GM12873 (cell line): Measurements from ENCODE around the gene VCAN.

Experiments used
- TF ChIP-seq, protein P1 (sequence below): IDR thresholded peaks from 2 replicates; pipeline ENCODE4 v1.5.1; 2012; ENCODE audit warnings: low read depth, mild to moderate bottlenecking, moderate library complexity, low read length, control low read depth; ENCODE audit not compliant: insufficient read depth; ENCODE audit errors: missing control alignments

The VCAN gene

DNA sequence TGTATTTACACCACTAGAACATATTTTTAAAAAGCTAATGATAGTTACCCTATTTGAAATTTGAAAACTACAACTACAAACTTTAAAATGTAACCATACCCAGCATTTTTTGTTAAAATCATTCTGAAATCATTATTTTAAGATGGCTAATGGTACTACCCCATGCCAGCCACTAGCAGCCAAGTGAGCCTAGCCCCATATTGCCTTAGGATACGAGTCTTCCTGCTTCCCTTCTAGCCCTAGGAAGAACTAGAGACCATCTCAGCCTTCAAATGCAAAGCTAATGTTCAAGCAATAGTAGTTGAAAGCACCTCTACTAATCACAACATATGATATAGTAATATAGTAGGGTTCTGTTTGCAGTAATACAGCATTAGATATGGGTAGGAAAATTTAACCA is 24.0 kb upstream of the VCAN start:
- TF ChIP-seq, protein P1, sequence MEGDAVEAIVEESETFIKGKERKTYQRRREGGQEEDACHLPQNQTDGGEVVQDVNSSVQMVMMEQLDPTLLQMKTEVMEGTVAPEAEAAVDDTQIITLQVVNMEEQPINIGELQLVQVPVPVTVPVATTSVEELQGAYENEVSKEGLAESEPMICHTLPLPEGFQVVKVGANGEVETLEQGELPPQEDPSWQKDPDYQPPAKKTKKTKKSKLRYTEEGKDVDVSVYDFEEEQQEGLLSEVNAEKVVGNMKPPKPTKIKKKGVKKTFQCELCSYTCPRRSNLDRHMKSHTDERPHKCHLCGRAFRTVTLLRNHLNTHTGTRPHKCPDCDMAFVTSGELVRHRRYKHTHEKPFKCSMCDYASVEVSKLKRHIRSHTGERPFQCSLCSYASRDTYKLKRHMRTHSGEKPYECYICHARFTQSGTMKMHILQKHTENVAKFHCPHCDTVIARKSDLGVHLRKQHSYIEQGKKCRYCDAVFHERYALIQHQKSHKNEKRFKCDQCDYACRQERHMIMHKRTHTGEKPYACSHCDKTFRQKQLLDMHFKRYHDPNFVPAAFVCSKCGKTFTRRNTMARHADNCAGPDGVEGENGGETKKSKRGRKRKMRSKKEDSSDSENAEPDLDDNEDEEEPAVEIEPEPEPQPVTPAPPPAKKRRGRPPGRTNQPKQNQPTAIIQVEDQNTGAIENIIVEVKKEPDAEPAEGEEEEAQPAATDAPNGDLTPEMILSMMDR: no peak

GRCh38 chr5:83450183-83450966 is 21.2 kb upstream of the VCAN start:
- TF ChIP-seq, protein P1: no peak

- TF ChIP-seq, protein P1: no peak
These were observed 20.6 kb upstream of the VCAN start for GRCh38 chr5:83450967-83451248.

- TF ChIP-seq, protein P1: no peak
These were observed 19.6 kb upstream of the VCAN start for GRCh38 chr5:83451955-83452354.

GRCh38 chr5:83453937-83454336 is 17.6 kb upstream of the VCAN start:
- TF ChIP-seq, protein P1: no peak

- TF ChIP-seq, protein P1: no peak
These were observed 7.3 kb upstream of the VCAN start for GRCh38 chr5:83464261-83464660.

DNA sequence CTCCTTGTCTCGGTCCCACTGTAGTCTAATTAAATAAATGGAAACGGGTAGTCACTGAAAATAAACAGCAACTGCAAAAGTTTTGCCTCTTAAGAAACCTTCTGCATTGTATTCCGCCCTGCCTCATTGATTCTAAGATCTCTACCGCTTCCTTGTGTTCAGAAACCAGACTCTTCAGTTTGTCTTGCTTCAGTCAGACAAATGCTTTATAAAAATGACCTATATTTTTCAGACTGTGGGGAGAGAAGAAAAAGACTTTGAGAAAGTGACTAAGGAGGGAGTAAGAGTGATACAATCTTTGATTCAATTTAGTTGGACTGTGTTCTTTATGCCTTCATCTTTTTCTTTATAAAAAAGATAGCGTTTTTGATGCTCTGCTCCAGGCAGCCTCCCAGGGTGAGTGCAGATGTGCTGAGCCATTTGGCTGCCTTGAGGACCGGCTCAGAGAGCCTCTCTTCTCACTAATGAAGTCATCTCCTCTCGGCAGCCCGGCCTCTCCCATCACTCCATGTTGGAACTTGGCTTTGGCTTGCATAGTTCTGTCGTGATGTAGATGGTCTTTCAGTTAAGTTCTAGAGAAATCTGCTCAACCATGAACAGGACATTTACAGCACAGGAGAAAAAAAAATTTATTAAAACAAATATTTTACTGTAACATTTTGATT is 4.0 kb upstream of the VCAN start:
- TF ChIP-seq, protein P1: no peak
